Activated CD8-positive, alpha-beta memory T cell treated with anti-CD3 and anti-CD28 coated beads for 48 hours (primary cell): ENCODE measurements around the gene CFAP100.

Experiments
- DNase-seq, 3 experiments: peaks; one replicate each; pipeline ENCODE4 v3.0.0-alpha.2; 2020; ENCODE audit warnings: low read depth in 2 of 3, low spot score in 2 of 3

Gene CFAP100

DNA sequence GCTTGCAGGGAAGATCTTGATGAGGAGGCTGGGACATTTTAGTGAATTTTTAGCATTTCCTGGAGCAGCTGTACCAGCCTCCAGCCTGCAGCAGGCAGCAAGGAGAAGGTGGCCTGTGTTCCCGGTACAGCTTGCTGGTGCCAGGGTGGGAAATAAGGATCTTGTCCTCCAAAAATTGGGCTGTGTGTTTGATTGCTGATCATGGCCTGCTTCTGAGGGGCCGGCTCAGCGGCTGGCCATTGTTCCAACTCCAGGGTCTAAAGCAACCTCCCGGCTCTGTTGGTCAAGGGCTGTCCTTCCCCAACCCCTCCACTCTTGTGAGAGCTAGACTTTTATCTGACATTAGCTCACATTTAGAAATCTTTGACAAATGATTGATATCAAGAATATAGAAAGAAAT, 5.0 kb downstream of the CFAP100 start:
- DNase-seq = no peak

DNA sequence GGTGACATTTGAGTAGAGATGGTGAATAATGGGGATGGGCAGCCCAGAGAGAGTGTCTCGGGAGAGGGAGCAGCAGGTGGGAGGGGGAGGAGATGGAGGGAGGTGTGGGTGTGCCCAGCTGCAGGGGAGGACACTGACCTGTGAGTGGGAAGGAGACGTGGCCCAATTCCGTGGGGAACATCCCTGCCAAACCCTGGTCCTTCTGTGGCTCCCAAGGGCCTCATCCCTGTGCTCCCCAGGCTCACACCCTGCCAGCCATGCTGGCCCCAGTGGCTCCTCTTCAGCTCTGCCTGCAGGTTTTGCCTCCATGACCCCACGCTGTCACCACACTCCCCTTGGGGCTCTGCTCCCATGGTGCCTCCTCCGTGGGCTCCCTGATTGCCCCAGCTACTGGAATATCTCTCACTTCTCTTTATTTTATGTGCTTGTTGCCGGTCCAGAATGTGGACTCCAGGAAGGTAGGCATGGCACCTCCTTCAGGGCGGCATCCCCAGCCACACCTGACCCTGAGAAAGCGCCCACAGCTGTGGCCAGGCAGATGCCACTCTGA, 7.0 kb downstream of the CFAP100 start:
- DNase-seq = no peak

DNA sequence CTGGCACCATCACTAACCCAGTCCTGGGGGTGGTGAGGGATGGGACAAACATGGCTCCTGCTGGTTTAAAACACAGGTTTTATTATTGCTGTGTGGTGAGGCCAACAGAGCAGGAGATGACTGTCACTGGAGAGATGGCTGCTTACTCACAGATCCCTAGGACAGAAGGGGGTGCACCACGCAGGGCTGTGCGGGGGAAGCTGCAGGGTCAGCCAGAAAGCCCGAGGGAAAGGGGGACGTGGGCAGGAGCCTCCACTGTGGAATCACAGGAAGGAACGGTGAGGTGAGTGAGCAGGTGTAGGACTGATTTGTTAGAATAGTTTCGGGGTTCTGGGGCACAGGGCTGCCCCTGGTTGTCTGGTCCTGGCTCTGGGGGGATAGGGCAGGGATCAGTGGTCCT, 7.5 kb downstream of the CFAP100 start:
- no peak for DNase-seq

DNA sequence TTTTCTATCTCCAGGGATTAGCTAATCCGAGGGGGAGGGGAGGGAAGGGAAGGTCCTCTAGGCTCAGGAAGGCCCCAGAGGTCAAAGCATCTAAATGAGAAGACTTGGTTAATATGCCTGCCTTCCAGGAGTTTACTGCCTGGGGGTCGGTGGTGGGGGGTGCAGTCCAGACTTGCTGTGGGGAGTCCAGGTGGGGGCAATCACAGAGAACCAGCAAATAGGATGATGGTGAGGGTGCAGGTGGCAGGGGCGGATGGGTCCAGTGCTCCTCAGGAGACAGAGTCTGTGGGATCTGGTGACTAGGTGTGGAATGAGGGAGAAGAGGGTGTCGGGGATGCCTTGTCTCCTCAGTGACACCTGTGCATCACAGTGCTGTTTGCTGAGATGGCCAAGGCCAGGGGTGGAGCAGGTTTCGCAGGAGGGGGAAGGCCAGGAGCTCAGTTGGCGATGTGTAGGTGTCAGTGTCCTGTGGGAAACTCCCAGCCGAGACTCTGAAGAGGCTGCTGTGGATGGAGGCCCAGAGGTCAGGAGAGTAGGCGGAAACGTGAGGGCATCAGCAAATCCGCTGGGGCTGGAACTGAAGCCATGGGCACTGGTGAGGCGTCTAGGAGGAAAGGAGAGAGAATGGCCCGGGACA, 8.1 kb downstream of the CFAP100 start:
- DNase-seq = no peak

DNA sequence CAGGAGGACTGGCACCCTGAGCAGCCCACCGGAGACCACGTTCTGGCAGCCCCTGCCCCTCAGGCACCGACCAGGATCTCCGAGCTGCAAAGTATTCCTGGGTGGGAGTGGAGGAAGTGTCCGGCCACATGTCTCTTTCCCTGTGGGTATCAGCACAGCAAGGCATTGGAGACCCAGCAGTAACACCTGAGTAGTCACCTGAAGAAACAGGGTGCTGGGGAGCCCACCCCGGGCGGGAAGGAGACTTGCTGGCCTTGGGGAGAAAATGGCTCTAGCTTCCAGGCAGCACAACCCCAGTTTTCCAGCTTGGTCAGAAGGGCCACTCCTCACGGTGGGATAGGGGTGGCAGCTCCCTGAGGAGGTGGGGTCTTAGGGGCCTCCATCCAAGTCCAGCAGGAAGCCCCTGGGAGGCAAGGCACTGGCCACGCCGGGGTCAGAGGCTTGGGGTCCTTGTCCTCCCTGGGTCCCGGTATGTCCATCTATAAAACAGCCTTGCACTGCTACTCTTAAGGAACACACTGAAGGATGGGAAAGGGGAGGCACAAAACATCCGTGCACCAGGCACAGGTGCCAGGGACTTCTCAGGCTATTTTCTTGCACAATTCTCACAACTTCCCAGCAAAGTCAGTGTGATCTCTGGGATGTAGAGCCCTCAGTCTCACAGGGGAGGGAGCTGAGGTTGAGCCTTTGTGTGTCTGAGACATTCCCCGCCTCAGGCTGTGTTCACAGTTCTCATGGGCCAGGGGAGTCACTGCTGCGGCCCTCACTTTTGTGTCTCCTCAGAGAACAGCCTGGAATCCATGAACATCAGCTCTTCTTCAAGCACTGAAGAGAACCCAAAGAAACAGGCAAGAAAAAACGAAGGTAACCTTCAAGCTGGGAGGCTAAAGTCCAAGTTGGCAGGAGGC, 11.9 kb downstream of the CFAP100 start:
- no peak for DNase-seq

DNA sequence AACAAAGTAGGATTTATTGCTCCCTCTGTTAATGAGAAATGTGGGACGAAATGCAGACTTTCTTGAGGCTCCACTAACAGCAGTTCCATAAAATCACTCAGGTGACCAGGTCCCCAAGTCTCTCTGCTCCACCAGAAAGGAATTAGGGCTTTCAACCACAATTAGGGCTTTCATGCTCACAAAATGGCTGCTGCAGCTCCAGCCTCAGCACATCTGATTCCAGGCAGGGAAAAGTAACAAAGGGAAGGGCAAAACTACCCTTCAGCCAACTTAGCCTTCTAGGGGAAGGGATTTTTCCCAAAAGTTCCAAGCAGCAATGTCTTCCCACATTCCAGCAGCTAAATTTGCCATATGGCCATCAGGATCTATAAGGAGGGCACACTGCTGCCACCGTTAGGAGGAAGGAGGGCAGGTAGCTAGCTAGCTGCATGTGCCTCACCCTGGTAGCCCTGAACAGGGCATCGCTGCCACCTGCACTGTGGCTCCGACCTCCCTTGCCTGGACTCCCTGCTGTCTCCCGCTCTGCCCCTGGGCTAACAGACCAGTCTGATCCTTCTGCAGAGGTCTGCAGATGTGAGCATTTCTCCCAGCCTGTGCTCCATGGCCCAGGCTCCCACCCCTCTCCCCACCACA, 12.8 kb downstream of the CFAP100 start:
- no peak for DNase-seq

DNA sequence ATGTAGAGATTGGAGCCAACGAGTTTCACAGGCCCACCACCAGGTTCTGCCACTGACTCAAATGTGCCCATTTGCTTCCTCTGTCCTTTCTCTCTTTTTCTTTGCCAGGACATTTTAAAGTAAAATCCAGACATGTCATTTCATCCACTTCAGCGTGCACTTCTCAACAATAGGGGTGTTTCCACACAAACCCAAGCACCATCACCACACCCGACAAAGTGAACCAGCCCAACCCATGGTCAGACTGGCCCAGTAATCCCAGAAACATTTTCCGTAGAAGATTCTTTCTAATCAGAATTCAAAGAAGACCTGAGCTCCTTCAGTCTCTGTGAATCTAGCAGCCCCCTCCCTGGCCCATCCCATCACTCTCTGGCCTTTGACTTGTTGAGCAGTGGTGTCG, 13.4 kb downstream of the CFAP100 start:
- no peak for DNase-seq

DNA sequence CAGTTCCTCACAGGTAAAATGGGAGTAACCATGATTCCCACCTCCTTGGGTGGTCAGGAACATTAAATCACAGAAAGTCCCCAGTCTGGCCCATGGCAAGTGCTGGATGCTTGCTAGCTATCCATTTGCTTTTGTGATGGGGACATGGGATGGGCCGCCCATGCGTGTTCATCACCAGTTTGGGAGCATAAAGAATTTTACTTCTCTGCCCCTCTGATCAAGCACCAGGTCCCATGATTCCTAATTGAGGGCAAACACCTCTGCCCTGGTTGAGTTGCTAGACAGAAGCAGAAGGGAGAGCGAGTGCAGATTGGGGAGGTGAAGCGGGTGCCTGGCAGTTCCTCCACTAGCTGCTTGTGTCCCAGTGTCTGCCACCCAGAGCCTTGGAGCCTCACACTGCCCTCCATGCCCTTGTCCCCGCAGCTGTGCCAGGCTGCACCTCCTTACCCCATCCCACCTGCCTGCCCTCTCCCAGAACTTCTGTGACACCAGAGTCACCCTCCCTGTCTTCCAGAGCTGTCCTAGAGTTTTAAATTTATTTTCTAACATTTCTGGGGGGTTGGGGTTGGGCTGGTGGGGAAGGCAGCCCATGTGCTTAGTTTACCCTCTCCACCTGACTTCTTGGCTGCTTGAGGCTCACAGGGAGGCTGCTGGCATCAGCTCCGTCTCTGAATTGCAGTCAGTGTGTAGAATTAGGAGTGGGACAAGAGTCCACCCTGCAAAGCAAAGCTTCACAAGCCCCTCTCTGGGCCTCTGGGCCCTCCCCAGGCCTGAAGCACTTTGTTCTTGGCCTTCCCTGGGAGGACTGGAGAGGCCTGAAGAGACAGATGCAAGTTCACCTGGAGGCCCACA, 18.4 kb downstream of the CFAP100 start:
- no peak for DNase-seq

DNA sequence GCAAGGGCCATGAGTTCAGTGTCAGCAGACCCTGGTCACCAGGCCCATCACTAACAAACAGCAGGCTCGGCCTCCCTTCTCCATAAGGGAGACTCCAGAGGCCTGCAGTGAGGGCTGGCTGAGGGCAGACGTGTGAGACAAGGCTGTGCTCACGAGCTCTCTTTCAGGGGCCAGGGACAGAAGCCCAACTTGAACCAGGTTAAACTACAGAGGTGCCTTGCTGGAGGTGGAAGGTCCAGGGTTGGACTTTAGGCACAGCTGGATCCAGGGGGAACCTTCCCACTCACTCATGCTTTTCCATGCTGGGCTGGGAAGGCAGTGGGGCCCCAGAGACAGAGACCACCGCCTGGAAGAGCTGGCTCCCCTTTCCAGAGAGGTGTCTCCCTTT, 19.0 kb downstream of the CFAP100 start:
- no peak for DNase-seq

DNA sequence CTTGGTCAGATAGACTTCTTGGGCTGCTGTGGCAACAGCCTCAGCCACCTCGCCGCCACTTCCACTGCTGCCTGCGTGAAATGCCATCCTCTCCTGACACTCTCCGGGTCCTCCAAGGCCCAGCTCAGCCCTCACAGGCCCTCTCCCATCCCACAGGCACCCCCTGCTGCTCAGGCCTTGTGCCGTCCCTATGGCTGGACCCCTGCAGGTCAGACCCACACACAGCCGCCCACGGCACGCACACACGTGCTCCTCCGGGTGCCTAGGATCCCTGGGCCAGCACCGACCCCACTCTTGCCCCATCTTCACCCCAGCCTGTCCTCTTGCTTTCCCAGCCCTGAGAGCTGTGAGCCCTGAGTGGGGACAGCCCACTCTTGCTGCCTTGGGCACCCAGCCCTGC, 19.7 kb downstream of the CFAP100 start:
- no peak for DNase-seq

DNA sequence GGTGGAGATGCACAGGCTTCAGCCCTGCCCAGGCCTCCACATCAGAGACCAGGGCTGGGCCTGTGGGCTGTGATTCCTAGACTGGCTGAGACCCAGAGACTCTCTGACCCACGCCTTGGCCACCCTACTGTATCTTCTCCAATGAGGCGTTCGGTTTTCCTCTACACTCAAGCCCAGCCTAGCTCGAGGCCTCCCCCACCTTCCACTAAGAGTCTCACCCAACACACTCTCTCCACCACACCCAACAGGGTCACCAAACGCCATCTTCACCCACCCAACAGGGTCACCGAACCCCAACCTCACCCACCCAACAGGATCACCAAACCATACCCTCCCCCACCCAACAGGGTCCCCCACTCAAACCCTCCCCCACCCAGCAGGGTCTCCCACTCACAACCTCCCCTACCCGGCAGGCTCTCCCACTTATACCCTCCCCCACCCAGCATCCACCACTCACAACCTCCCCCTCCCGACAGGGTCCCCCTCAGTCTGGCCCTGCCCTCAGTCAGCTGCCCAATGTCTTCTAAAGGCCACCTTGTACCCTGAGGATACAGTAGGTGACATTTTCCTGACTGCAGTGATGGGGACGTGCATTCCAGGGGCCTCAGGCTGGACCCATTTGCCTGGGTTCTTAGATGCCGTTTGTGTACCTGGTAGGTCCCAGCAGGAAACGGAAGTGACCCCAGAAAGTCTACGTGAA, 20.4 kb downstream of the CFAP100 start:
- no peak for DNase-seq

DNA sequence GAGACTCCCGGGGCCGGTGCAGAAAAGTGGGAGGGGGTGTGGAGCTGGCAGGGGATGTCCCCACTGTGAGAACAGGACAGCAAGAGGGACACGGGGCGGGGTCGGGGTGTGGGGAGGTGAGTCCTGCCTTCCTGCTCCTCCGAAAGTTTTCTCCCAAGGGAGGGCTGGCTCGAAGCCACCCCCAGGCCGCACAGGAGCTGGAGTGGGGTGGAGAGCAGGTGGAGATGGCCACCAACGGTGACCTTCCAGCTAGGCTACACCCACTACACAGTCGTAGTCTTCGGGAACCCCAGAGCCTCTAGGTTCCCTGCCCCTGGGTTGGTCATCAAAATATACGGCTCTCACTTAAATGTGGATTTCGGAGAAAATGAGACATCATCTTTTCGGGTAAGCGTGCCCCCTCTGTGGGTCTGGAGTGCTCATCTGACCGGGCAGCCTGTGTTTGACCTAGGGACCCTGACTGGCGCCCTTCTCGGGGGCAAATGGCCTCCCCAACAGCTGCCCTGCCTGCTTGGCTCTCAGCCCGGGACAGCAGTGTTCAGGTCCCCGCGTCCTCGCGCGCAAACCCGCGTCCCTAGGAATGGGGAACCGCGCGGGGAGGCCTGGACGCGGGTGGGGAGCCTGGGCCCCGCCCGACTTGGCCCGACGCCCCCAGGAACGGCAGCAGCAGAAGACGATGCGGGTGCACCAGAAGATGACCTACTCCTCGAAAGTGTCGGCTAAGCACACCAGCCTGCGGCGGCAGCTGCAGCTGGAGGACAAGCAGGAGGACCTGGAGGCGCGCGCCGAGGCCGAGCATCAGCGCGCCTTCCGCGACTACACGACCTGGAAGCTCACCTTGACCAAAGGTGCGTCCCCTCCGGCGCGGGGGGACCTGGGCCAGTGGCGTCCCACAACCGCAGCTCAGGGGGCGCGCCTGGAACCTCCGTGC, 21.2 kb downstream of the CFAP100 start:
- DNase-seq = no peak

DNA sequence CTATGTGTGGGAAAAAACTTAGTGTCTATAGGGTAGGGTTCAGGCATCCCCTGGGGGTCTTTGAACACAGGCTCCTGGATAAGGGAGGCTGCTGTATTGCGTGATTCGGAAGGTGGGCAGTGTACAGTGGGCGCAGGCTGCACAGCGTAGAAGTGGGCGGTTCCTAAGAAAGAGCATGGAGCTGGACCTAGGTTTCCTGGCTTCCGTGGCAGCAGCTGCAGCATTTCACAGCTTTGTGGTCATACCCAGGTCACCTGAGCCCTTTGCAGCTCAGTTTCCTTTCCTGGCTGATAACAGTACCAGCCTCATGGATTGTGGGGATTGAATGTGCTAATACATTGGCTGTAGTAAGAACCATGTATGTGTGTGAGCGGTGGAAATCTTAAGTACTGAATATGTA, 22.2 kb downstream of the CFAP100 start:
- DNase-seq = no peak

DNA sequence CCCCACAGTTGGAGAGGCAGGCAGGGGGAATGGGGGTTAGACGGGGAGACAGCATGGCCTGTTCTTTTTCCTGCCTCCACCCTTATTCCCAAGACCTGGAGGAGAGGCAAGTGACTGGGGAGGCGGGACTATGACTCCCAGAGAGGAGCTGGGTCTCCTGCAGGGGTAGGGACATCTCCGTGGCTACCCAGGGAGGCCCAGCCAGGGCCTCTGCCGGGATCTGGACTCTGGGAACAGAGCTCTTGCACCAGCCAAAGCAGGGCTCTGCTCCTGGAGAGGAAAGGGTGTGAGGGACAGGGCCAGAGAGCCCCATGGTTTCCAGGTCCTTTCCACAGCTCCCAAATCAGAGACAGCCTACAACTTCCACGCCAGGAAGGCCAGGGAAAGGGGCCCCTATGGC, 22.8 kb downstream of the CFAP100 start:
- no peak for DNase-seq

DNA sequence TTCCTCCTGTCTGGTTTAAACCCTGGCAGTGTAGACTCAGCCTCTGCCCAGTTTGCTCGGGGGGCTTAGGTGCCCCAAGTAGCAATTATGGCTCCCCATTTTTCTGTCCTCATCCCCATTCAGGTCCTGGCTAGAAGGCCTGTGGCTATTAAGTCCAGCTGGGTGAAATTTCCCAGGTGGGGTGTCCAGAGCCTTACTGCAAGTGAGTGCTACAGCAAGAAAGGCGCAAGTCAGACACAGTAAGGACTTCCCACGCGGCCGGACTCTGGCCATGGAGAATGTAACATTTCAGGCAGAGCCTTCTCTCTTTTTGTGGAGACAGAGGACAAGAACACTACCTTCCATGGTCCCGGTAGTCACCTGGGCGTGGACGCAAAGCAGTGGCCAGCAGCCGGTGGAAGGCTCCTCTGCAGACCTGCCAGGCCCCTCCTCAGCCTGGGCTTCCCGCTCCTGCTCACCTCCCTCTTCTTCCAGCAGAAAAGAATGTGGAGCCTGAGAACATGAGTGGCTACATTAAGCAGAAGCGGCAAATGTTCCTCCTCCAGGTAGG, 23.3 kb downstream of the CFAP100 start:
- DNase-seq = no peak

DNA sequence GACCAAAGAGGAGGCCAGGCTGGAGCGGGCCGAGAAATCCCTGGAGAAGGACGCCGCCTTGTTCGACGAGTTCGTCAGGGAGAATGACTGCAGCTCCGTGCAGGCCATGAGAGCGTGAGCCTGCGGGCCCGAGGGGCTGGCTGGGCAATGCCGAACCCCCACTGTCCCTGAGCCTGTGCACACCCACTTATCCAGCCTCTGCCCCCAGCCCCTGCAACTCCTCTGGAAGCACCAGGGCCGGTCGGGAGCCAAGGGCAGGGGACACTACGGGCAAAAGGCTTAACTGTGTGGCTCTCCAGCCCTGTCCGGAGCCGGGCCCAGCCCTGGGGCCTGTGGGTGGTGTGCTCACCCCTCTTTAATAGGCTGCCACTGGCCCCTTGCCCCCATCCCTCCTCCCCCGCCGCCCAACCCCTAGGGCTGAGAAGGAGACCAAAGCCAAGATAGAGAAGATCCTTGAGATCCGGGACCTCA, 24.0 kb downstream of the CFAP100 start:
- DNase-seq = no peak

DNA sequence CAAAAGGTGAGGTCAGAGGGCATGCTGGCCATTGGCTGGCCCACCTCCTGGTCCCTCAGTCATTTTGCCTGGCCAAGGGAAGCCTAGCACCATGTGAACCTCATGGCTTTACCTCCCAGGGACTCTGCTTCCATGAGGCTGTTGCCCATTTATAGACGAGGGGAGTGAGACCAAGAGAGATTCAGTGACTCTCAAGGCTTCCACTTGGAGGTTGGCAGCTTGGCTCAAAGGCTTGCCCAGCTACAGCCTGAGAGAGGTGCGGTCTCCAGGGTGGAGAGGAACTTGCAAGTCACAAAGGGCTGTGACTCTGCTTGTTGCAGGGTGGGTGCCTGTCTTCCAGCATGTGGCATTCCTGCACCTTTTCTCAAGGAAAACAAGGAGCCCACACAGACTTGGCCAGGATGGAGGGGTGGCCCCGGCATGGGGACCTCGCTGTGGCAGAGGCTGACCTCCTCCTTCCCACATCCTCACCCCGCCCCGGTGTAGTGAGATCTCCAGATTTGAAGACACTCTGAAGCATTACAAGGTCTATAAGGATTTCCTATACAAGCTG, 24.5 kb downstream of the CFAP100 start:
- no peak for DNase-seq

DNA sequence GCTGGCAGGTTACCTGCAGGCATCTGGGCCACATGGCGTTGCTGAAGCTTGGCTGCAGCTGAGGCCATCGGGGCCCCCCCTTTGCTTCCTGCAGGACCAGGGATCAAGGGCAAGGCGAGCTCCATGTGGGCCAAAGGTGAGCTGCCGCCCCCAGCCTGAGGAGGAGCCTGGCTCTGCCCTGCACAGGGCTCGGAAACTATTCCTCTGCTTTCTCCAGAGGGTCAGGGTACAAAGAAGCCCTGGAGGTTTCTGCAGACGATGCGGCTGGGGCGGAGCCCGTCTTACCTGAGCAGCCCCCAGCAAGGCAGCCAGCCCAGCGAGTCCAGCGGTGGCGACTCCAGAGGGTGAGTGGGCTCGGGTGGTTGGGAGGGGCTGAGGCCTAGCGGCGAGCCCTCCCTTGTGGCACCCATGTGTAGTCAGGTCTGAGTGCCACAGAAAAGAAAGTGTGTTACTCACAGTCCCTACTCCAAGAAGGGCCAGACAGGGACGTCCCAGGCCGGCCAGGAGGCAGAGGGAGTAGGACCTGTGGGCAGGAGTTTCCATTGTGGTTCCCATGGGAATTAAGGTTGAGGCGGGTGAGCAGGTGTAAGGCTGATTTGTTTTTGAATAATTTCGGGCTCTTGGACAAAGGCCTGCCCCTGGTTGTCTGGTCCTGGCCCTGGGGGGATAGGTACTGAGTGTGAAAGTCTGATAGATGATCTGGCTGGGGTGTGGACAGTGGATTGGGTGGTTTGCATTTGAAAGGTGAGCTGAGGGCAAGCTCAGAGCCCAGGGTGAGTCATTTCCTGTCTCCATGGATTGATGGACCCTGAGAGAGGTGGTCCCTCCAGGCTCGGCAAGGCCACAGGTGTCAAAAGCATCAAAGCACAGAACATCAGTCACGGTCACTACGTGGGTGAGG, 25.4 kb downstream of the CFAP100 start:
- DNase-seq = no peak
